ENCODE measurements around the gene RNFT2.

The RNFT2 gene

DNA sequence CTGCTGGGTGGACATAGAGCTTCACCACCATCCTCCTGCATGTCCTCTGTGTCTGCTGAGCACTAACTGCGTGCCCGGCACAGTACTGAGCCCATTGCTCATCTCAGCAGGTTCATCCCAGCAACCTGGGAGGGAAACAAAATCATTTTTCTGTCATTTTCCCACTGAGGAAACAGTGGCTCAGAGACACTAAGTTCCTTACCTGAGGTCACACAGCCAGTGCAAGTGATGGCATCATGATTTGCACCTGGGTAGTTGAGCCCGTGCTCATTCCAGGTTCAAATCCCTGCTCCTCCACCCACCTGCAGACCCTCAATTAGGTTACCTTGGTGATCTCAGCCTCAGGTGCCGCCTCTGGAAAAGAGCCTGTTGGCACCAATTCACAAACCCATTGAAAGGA lies 23.4 kb downstream of the RNFT2 start:
- TF ChIP-seq, protein P1, sequence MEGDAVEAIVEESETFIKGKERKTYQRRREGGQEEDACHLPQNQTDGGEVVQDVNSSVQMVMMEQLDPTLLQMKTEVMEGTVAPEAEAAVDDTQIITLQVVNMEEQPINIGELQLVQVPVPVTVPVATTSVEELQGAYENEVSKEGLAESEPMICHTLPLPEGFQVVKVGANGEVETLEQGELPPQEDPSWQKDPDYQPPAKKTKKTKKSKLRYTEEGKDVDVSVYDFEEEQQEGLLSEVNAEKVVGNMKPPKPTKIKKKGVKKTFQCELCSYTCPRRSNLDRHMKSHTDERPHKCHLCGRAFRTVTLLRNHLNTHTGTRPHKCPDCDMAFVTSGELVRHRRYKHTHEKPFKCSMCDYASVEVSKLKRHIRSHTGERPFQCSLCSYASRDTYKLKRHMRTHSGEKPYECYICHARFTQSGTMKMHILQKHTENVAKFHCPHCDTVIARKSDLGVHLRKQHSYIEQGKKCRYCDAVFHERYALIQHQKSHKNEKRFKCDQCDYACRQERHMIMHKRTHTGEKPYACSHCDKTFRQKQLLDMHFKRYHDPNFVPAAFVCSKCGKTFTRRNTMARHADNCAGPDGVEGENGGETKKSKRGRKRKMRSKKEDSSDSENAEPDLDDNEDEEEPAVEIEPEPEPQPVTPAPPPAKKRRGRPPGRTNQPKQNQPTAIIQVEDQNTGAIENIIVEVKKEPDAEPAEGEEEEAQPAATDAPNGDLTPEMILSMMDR (conservative IDR thresholded peaks at IDR 0.05; ENCODE audit: control insufficient read depth, insufficient read depth, low read depth, low read length), result no peak
- H3K4me3 ChIP-seq (ENCODE audit: control insufficient read depth, low read depth, low read length), result no peak overlapping the region
- no peak for DNase-seq (ENCODE audit: low read depth)

DNA sequence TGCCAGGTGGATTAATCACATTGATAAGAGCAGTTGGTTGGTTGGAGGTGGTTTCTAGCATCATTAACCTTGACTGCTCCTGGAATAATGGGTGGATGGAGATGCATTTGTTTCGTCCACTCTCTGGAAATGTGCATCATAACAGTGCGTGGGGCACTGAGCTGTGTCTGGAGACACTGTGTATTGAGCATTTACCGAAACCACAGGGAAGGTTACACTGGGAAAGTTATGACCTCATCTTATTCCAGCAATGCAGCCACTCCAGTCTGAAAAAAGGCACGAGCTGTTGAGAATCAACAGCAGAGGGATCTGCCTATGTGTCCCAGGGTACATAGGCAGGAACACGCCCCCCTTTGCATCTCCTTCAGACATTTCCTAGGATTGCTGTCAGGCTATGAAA lies 27.2 kb downstream of the RNFT2 start:
- TF ChIP-seq, protein P1 (conservative IDR thresholded peaks at IDR 0.05; ENCODE audit: control insufficient read depth, insufficient read depth, low read depth, low read length), result no peak
- no peak overlapping the region for H3K4me3 ChIP-seq (ENCODE audit: control insufficient read depth, low read depth, low read length)
- peak; percentile 7 for DNase-seq (ENCODE audit: low read depth)

DNA sequence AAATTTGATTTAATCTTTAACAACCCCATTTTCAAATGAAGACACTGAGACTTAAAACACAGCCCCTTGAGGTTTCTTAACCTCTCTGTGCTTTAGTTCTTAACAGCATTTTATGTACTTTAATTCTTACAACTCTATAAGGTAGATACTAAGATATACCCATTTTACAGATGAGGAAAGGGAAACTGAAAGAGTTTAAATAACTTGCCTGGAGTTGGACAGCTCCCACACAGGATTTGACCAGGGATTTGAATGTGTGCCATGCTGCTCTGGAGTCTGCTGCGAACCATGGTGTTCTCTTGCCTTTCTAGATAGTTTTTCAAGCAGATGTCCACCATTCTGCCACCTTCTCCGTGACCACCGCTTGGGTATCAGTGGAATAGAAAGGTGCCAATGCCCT lies 28.2 kb downstream of the RNFT2 start:
- H3K4me3 ChIP-seq (ENCODE audit: control insufficient read depth, low read depth, low read length), result no peak overlapping the region
- TF ChIP-seq, protein P1 (conservative IDR thresholded peaks at IDR 0.05; ENCODE audit: control insufficient read depth, insufficient read depth, low read depth, low read length), result no peak
- DNase-seq (ENCODE audit: low read depth), result no peak

DNA sequence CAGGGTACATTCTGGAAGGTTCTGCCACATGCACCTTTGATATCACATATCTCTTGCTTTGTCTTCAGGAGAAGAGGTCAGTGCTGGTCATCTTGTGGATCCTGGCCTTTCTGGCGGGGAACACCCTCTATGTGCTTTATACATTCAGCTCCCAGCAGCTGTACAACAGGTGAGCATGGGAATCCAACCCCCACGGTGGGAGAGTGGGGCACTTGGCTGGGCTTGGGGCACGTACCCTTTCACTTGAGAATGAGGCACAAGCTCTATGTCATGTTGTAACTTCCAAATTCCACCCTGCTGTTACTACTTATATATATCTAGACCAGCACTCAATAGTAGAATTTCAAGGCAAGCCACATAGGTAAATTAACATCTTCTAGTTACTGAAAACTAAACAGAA lies 28.6 kb downstream of the RNFT2 start:
- no peak overlapping the region for H3K4me3 ChIP-seq (ENCODE audit: control insufficient read depth, low read depth, low read length)
- TF ChIP-seq, protein P1 (conservative IDR thresholded peaks at IDR 0.05; ENCODE audit: control insufficient read depth, insufficient read depth, low read depth, low read length), result no peak
- no peak for DNase-seq (ENCODE audit: low read depth)

DNA sequence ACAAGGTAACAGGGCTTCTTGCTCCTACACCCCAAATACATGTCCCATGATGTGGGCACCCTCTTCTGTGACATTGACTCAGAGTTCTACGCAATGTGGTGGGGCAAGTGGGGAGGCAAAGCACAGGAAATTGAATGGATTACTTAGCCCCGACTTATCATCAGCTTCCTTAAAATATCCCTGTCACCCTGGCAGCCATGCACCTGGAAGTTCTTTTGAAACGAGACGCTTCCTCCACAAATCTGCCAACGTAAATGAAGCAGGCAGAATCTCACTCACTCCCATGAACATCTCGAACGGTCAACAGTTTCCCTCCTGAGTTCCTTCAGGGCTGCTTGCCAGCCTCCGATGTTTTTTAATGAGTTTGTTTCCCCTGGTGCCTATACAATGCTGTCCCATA lies 33.5 kb downstream of the RNFT2 start:
- TF ChIP-seq, protein P1 (conservative IDR thresholded peaks at IDR 0.05; ENCODE audit: control insufficient read depth, insufficient read depth, low read depth, low read length), result no peak
- no peak for DNase-seq (ENCODE audit: low read depth)
- H3K4me3 ChIP-seq (ENCODE audit: control insufficient read depth, low read depth, low read length), result no peak overlapping the region

DNA sequence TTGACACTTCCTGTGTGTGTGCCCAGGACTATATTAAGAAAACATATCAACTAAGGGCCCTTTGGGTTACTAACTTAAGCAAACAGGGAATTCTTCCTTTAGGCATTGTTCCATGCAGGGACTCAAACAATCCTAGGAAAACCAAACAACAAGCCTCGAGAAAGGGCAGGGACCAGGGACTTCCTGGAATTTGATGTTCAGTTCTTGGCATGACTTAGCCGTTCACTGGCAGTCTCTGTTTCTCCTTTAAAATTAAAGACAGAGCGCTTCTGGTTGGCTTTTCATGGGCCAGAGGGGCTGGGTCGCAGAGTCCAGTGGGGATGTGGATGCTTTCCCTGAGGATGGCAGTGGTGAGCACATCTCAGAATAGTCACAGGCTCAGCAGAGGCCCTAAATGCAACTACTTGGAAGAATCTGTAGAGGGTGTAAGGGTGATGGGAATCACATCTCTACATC lies 35.2 kb downstream of the RNFT2 start:
- peak; percentile 15 for DNase-seq (ENCODE audit: low read depth)
- no peak overlapping the region for H3K4me3 ChIP-seq (ENCODE audit: control insufficient read depth, low read depth, low read length)
- TF ChIP-seq, protein P1 (conservative IDR thresholded peaks at IDR 0.05; ENCODE audit: control insufficient read depth, insufficient read depth, low read depth, low read length), result no peak

DNA sequence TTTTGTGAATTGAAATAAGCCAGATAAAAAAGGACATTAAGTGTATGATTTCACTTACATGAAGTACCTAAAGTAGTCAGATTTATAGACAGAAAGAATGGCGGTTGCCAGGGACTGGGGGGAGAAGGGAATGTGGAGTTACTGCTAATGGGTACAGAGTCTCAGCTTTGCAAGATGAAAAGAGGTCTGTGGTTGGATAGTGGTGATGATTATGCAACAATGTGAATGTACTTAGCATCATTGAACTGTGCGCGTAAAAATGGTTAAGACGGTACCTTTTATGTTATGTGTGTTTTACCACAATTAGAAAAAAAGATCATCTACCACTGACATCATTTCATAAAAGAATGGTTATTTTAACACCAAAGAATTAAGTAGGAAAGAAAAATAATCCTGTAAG lies 35.9 kb downstream of the RNFT2 start:
- DNase-seq (ENCODE audit: low read depth), result no peak
- no peak overlapping the region for H3K4me3 ChIP-seq (ENCODE audit: control insufficient read depth, low read depth, low read length)
- TF ChIP-seq, protein P1 (conservative IDR thresholded peaks at IDR 0.05; ENCODE audit: control insufficient read depth, insufficient read depth, low read depth, low read length), result no peak
